HG03565 (cell line): Measurements from ENCODE around the gene ZCCHC9.

Experiments used
- ATAC-seq: cut with Tn5 transposase; IDR thresholded peaks from one replicate; pipeline ENCODE4 v1.9.1; 2021; ENCODE audit warnings: mild to moderate bottlenecking, moderate library complexity; ENCODE audit not compliant: unreplicated experiment

Gene ZCCHC9

GRCh38 chr5:81354093-81354492 is 52.7 kb downstream of the ZCCHC9 start:
- no peak for ATAC-seq

GRCh38 chr5:81355291-81356251 is 54.2 kb downstream of the ZCCHC9 start:
- ATAC-seq, result no peak

GRCh38 chr5:81359108-81359507 is 57.7 kb downstream of the ZCCHC9 start:
- no peak for ATAC-seq

- no peak for ATAC-seq
Observed at GRCh38 chr5:81359881-81360280, 58.5 kb downstream of the ZCCHC9 start.

GRCh38 chr5:81360640-81361039 is 59.3 kb downstream of the ZCCHC9 start:
- ATAC-seq, result no peak

- no peak for ATAC-seq
Observed at GRCh38 chr5:81361600-81361999, 60.2 kb downstream of the ZCCHC9 start.
